Duodenal mucosa (tissue), 2 donors: Measurements from ENCODE around the gene USH2A.

Source experiments
- H3K27ac ChIP-seq: one replicate; pipeline ENCODE4 v1.7.0; 2013; ENCODE audit warnings: low read depth, low read length
- H3K27me3 ChIP-seq, 2 donors: one replicate each; pipeline ENCODE4 v1.7.0; 2013; ENCODE audit warnings: low read length in 2 of 2, control low read depth in 1 of 2; ENCODE audit not compliant: insufficient read depth in 2 of 2, control insufficient read depth in 1 of 2
- H3K36me3 ChIP-seq, 2 donors: one replicate each; pipeline ENCODE4 v1.7.0; 2013; ENCODE audit warnings: low read length in 2 of 2, control low read depth in 1 of 2; ENCODE audit not compliant: insufficient read depth in 2 of 2, control insufficient read depth in 1 of 2
- H3K4me1 ChIP-seq, 2 donors: one replicate each; pipeline ENCODE4 v1.7.0; 2013; ENCODE audit warnings: low read length in 2 of 2, control low read depth in 1 of 2; ENCODE audit not compliant: insufficient read depth in 2 of 2, control insufficient read depth in 1 of 2
- H3K4me3 ChIP-seq, 2 donors: one replicate each; pipeline ENCODE4 v1.7.0; 2013; ENCODE audit warnings: low read length in 2 of 2, low read depth in 1 of 2
- H3K9ac ChIP-seq, 2 donors: one replicate each; pipeline ENCODE4 v1.7.0; 2013; ENCODE audit warnings: low read length in 2 of 2, low read depth in 1 of 2
- H3K9me3 ChIP-seq, 2 donors: one replicate each; pipeline ENCODE4 v1.7.0; 2013; ENCODE audit warnings: low read length in 2 of 2, control low read depth in 1 of 2; ENCODE audit not compliant: control insufficient read depth in 1 of 2

The USH2A gene

GRCh38 chr1:216113181-216113580, 310.1 kb downstream of the USH2A start:
- no peak overlapping the region for H3K9ac ChIP-seq
- H3K27me3 ChIP-seq: no peaks in the 10 kb centered on the region

DNA sequence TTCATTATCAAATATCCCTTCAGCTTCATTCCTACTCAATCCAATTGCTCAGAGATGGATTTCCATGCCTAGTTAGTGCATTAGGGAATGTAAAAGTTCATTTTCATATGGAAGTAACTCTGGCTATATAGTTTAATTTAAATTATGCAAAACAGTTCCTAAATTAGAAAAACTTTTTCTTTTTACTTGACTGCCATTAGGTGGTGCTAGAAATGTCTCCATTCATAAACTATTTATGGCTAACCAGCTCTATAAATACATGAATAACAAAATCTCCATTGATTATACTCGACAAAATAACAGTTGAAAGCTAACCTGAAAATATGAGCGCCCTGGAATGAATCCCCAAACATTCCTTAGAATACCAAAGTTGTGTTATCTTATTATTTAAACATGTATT, 311.4 kb downstream of the USH2A start:
- Histone ChIP-seq H3K4me1 (no peaks in the 10 kb centered on the region), H3K27me3 (no peaks in the 10 kb centered on the region), H3K36me3 (no peaks in the 10 kb centered on the region), H3K9me3 (no peaks in the 10 kb centered on the region), H3K27ac (no peak overlapping the region), H3K9ac (no peak overlapping the region), H3K4me3 (no peak overlapping the region)

More at GRCh38 chr1:216113181-216113580, 310.1 kb downstream of the USH2A start:
- no peak overlapping the region for H3K27ac ChIP-seq
- H3K36me3 ChIP-seq: no peaks in the 10 kb centered on the region
- H3K4me1 ChIP-seq: no peaks in the 10 kb centered on the region
- no peaks in the 10 kb centered on the region for H3K9me3 ChIP-seq
- H3K4me3 ChIP-seq: no peak overlapping the region

DNA sequence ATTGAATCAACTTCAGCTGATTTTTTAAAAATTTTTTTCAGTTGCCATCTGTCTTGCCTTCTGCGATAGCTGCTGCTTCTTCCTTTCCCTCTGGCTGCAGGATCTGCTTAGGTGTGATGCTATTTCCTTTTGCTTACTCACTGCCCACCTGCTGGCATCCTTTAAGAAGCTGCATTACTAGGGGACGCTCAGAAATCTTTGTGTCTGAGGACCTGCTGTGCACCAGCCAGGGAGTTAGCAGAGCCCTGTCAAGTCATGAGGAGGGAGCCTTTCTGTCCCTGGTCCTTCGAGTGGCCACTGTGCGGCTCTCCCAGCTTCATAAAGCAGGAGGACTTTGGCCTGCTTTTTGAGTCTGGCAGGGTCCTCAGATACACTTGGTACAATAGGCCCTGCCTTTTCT, 327.8 kb downstream of the USH2A start:
- Histone ChIP-seq H3K27ac (no peak overlapping the region), H3K9me3 (no peaks in the 10 kb centered on the region)

DNA sequence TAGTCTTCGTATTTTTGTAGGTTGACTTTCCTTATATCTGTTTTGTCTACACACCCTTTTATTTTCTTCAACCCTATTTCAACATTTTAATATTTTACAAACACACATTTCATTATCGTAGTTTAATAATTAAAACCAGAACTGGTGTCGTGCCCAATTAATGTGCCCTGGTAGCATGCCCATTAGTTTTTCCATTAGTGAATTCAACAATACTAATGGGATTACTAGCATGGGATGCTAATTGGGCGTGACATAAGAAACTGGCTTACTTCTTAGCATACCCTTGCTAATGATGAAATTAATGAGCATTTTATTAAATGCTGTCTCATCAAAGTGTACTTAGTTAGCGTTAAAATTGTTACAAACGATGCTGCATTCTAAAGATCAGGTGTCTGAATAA, 332.7 kb downstream of the USH2A start:
- no peak overlapping the region for H3K9ac ChIP-seq
- H3K27me3 ChIP-seq: no peaks in the 10 kb centered on the region
- H3K9me3 ChIP-seq: no peaks in the 10 kb centered on the region
- no peak overlapping the region for H3K27ac ChIP-seq
- no peak overlapping the region for H3K4me3 ChIP-seq
- H3K4me1 ChIP-seq: no peaks in the 10 kb centered on the region
- H3K36me3 ChIP-seq: no peaks in the 10 kb centered on the region

More for the DNA sequence above, 327.8 kb downstream of the USH2A start:
- Histone ChIP-seq H3K27me3 (no peaks in the 10 kb centered on the region), H3K4me1 (no peaks in the 10 kb centered on the region), H3K4me3 (no peak overlapping the region), H3K9ac (no peak overlapping the region), H3K36me3 (no peaks in the 10 kb centered on the region)

DNA sequence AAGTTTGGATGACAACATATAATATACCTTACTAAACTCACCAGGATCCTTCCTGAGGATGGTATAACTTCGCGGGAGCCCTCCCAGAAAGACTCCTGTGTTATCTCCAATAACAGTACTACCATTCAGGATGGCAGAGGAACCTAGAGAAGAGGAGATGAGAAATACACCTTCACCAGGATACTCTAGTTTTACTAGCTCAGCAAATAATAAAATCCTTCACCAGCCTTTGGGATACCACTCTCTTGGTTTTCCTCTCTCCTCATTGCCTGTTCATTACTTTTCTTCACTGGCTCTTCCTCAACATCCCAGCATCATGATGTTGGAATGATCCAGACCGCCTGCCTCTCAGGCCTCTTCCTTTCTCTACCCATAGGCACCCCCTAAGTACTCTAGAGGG, 336.6 kb downstream of the USH2A start:
- H3K4me3 ChIP-seq: no peak overlapping the region
- no peak overlapping the region for H3K9ac ChIP-seq
- no peaks in the 10 kb centered on the region for H3K4me1 ChIP-seq
- no peaks in the 10 kb centered on the region for H3K9me3 ChIP-seq
- H3K27me3 ChIP-seq: no peaks in the 10 kb centered on the region
- no peak overlapping the region for H3K27ac ChIP-seq
- no peaks in the 10 kb centered on the region for H3K36me3 ChIP-seq

DNA sequence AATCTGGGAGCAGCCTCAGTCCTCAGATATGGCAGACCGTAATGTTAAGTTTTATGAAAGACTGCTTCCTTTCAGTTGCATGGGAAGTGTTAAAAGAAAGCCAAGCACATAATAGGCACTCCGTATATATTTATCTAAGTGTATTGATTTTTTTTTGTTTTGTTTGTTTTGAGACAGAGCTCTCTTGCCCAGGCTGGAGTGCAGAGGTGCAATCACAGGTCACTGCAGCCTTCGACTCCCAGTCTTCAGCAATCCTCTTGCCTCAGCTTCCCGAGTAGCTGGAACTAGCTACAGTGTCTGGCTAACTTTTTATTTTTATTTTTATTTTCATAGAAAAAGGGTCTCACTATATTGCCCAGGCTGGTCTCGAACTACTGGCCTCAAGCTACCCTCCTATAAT, 341.8 kb downstream of the USH2A start:
- Histone ChIP-seq H3K9ac (no peak overlapping the region), H3K36me3 (no peaks in the 10 kb centered on the region), H3K9me3 (no peaks in the 10 kb centered on the region), H3K27ac (no peak overlapping the region), H3K4me3 (no peak overlapping the region), H3K27me3 (no peaks in the 10 kb centered on the region), H3K4me1 (no peaks in the 10 kb centered on the region)

DNA sequence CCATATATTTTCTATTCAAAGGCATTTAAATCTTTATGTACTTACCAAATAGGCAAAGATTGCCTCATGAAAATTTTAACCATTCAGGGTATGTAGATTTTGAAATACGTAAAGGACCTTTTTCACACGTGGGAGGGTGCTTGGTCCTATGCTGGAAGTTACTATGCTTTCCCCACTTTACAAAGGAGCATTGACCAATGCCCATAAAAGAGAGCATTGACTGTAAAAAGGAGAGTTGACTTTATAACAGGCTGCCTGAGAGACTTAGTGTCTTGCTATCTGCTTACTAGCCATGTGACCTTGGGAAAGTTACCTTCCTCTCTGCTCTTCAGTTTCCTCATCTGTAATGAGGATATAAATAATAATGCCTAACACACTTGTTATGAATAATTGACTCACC, 346.5 kb downstream of the USH2A start:
- no peaks in the 10 kb centered on the region for H3K4me1 ChIP-seq
- H3K9ac ChIP-seq: no peak overlapping the region
- no peaks in the 10 kb centered on the region for H3K9me3 ChIP-seq
- no peak overlapping the region for H3K4me3 ChIP-seq
- no peaks in the 10 kb centered on the region for H3K27me3 ChIP-seq
- H3K36me3 ChIP-seq: no peaks in the 10 kb centered on the region
- H3K27ac ChIP-seq: no peak overlapping the region

- no peak overlapping the region for H3K4me3 ChIP-seq
- no peaks in the 10 kb centered on the region for H3K36me3 ChIP-seq
- no peaks in the 10 kb centered on the region for H3K4me1 ChIP-seq
- no peaks in the 10 kb centered on the region for H3K27me3 ChIP-seq
- no peak overlapping the region for H3K9ac ChIP-seq
- no peaks in the 10 kb centered on the region for H3K9me3 ChIP-seq
- no peak overlapping the region for H3K27ac ChIP-seq
Measured at GRCh38 chr1:216075339-216075738, 347.9 kb downstream of the USH2A start.

- Histone ChIP-seq H3K27me3 (no peaks in the 10 kb centered on the region), H3K4me3 (no peak overlapping the region), H3K27ac (no peak overlapping the region), H3K4me1 (no peaks in the 10 kb centered on the region), H3K9me3 (no peaks in the 10 kb centered on the region), H3K36me3 (no peaks in the 10 kb centered on the region), H3K9ac (no peak overlapping the region)
Measured at GRCh38 chr1:216073793-216074595, 349.3 kb downstream of the USH2A start.

- Histone ChIP-seq H3K9me3 (no peaks in the 10 kb centered on the region), H3K4me1 (no peaks in the 10 kb centered on the region), H3K27me3 (no peaks in the 10 kb centered on the region), H3K27ac (no peak overlapping the region), H3K4me3 (no peak overlapping the region), H3K9ac (no peak overlapping the region), H3K36me3 (no peaks in the 10 kb centered on the region)
Measured at GRCh38 chr1:216071262-216071661, 352.0 kb downstream of the USH2A start.
